BJ (cell line): ENCODE data around the gene MEAK7. TPM values are rescaled to one million over a fixed set of nuclear protein-coding genes. Genes with fewer than 3 reads are reported as not detected.
A peak's percentile ranks its signal among the peaks of the same experiment; 100 is the strongest.
"Not testable (repeated sequence)": the region's sequence is repeated elsewhere in the genome, so short reads cannot be mapped to it uniquely, and the experiment has no call there.

ENCODE experiments used
- CTCF ChIA-PET: fragments of 350-600 bp; formaldehyde crosslinking; extraction: SDS; loops from one replicate; lab custom pipeline; 2021; ENCODE audit warnings: antibody characterized with exemption, inconsistent platforms; lab: Yijun Ruan, JAX
- POLR2A ChIA-PET: fragments of 300-600 bp; sonication (Branson Sonifier 250); formaldehyde crosslinking; extraction: SDS; loops from one replicate; lab custom pipeline; 2021; ENCODE audit warnings: antibody characterized with exemption; lab: Charles Lee
- DNase-seq: peaks from one replicate; pipeline ENCODE4 v3.0.0-alpha.2; 2011; ENCODE audit warnings: low read depth
- H3K27me3 ChIP-seq: 2 replicates; pipeline ENCODE4 v1.6.0; 2011; ENCODE audit warnings: low read length; ENCODE audit not compliant: control insufficient read depth, insufficient read depth
- H3K36me3 ChIP-seq: 2 replicates; pipeline ENCODE4 v1.5.1; 2011; ENCODE audit warnings: low read length; ENCODE audit not compliant: control insufficient read depth, insufficient read depth
- H3K4me3 ChIP-seq: 2 replicates; pipeline ENCODE4 v1.5.1; 2011; ENCODE audit warnings: low read depth, mild to moderate bottlenecking, control low read depth, low read length
- CTCF ChIP-seq: IDR thresholded peaks from 2 replicates; pipeline ENCODE4 v1.5.1; 2011; ENCODE audit warnings: low read depth, mild to moderate bottlenecking, control low read depth, inconsistent platforms, low read length, moderate library complexity; ENCODE audit not compliant: insufficient read depth
- polyA plus RNA-seq: library from polyadenylated mRNA; depleted of rRNA; stranded (reverse); fragments of >200 nt; gene quantifications from 2 replicates; pipeline ENCODE4 v1.2.3, GENCODE V29; 2011

Gene MEAK7
- polyA plus RNA-seq, 1 experiment, result 41.2 TPM

GRCh38 chr16:84521497-84521770, 17.0 kb upstream of the MEAK7 start:
- no peak for TF ChIP-seq CTCF
- H3K4me3 ChIP-seq, result no peak overlapping the region
- POLR2A ChIA-PET, result no interaction called here
- CTCF ChIA-PET, result interaction anchor here (0.7 to 1.5 kb wide), 2 partner anchors 11 to 205 kb away, joined by 3 to 8 read pairs; no protein-coding TSS in a partner anchor
- H3K27me3 ChIP-seq, result no peaks in the 10 kb centered on the region
- H3K36me3 ChIP-seq, result no peaks in the 10 kb centered on the region
- no peak for DNase-seq

- H3K4me3 ChIP-seq, result no peak overlapping the region
- no peak for DNase-seq
- TF ChIP-seq CTCF, result no peak
- ChIA-PET POLR2A (no interaction called here), CTCF (interaction anchor here (0.7 to 1.5 kb wide), 5 partner anchors 9 to 205 kb away, joined by 3 to 8 read pairs (median 3); no protein-coding TSS in a partner anchor)
- H3K27me3 ChIP-seq, result no peaks in the 10 kb centered on the region
- H3K36me3 ChIP-seq, result no peaks in the 10 kb centered on the region
These were observed 16.5 kb upstream of the MEAK7 start for GRCh38 chr16:84520725-84521496.

GRCh38 chr16:84519855-84520254, 15.4 kb upstream of the MEAK7 start:
- POLR2A ChIA-PET, result no interaction called here
- no peaks in the 10 kb centered on the region for H3K27me3 ChIP-seq
- no peak for DNase-seq
- H3K4me3 ChIP-seq, result no peak overlapping the region
- CTCF ChIA-PET, result interaction anchor here (0.7 to 3.7 kb wide), 5 partner anchors 9 to 102 kb away, joined by 3 to 15 read pairs (median 3); no protein-coding TSS in a partner anchor
- H3K36me3 ChIP-seq, result no peaks in the 10 kb centered on the region
- TF ChIP-seq CTCF, result no peak

GRCh38 chr16:84518804-84519341, 14.4 kb upstream of the MEAK7 start:
- TF ChIP-seq CTCF, result no peak
- H3K27me3 ChIP-seq, result no peaks in the 10 kb centered on the region
- no peaks in the 10 kb centered on the region for H3K36me3 ChIP-seq
- DNase-seq, result no peak
- no peak overlapping the region for H3K4me3 ChIP-seq
- ChIA-PET CTCF (interaction anchor here (1.4 to 3.7 kb wide), 2 partner anchors 12 to 103 kb away, joined by 4 to 15 read pairs; no protein-coding TSS in a partner anchor), POLR2A (no interaction called here)

- H3K27me3 ChIP-seq, H3K36me3 ChIP-seq, POLR2A ChIA-PET, H3K4me3 ChIP-seq: not testable (repeated sequence)
- CTCF ChIA-PET, result interaction anchor here (1.0 to 3.7 kb wide), 2 partner anchors 104 to 208 kb away, joined by 3 to 15 read pairs; no protein-coding TSS in a partner anchor
- peak; percentile 70 for DNase-seq
These were observed 13.8 kb upstream of the MEAK7 start for GRCh38 chr16:84518220-84518619.
